Hematopoietic multipotent progenitor cell treated with erythropoietin and hydrocortisone succinate and interleukin-3 and kit ligand, for 4 days (in vitro differentiated cells): Measurements from ENCODE around the gene REXO1.

Experiments used
- DNase-seq: peaks from one replicate; pipeline ENCODE4 v3.0.0-alpha.2; 2015

REXO1 gene

DNA sequence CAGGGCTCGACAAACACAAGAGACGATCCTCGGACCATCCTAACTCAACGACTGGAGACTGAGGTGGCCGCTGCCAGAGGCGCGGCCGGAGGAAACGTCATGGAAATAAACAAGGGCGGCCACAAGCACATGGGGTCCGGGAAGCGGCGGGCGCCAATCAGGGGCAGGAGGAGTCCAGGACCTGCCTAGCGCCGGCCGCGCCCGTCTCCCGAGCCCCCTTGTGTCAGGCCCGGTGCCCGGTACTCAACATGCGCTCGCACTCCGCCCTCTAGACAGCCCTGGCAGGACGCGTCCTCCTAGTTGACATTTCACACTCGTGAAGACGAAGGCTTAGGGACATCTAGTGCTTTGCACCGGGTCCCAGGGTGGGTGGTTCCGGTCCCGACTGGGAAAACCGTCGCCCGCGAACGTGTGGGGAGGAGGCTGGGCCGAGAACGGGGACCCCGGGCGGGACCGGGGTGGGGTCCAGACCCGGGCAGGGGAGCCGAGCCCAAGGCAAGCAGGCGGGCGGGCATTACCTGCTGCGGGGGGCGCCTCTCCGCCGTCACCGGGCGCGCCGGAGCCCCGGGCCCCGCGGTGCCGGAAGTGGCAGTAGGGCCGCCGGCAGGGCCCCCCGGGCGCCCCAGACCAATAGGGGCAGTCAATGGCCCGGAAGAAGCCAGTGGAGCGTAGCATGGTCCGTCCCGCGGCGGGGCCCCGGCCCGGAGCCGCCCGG lies 442 bp downstream of the REXO1 start:
- DNase-seq = peak; percentile 84

DNA sequence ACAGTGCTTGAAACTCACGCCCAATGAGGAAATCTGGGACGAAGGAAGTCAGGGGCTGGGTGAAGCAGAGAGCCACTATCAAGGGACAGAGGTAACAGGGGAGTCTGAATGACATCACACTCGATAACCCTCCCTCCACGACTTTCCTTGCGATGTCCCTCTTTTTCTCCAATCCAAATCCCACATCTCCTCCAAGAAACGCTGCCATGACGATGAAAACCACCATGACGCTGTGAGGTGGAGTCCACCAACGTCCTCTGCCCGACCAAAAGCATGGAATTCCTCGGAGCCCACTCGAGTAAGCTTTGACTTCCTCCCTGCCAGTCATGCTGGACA lies 967 bp downstream of the REXO1 start:
- no peak for DNase-seq

DNA sequence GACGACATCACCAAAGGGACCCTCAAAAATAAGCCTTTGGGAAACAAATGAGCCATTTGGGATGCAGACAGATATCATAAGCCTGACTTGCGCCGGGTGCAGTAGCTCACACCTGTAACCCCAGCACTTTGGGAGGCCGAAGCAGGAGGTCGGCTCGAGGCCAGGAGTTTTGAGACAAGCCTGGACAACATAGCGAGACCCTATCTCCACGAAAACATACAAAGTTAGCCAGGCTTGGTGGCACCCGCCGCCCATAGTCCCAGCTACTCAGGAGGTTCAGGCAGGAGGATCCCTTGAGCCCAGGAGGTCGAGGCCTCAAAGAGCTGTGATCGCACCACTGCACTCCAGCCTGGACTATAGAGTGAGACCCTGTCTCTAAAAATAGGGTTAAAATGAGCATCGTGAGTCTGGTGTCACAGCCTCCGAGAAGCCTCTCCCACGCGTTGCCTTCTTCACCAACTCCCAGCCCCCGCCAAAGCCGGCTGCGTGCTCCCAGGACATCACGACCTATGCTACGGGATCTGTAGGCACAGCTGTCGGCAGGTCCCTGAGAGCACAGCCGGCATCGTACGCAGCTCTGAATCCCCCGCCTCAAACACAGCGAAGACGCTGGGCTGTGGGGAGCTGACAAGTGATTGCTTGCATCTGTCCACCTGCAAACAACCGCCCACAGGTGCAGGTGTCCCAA lies 1.6 kb downstream of the REXO1 start:
- no peak for DNase-seq

DNA sequence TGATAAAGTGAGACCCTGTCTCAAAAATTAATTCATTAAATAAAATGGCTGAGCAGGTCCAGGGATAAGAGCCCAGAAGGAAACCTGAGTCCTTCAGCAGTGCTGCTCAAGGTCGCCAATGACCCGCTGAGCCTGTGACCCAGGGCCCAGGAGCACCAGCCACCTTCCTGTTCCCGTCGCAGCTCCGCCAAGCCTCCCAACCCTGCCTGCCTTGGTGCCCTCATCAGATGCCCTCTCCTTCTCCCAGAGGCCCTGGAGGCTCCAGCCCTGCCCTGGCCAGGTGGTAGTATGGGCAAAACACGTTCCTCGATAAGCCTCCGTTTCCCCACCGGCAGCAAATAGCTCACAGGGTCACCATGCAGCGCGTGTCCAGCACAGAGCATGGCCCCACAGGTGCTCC lies 2.6 kb downstream of the REXO1 start:
- no peak for DNase-seq

DNA sequence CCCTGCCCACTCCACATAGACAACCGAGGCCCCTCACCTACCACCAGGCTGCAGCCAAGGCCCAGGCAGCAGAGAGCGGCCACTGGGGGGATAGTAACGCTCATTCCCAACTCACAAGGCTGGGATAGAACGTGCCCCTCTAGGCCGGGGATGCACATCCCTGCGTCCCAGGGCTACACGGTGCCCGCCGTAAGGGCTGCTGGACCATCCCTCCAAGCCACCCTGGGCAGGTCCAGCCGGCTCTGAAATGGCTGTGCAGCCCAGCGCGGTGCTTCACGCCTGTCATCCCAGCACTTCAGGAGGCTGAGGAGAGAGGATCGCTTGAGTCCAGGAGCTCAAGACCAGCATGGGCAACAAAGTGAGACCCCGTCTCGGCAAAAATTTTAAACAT lies 3.2 kb downstream of the REXO1 start:
- no peak for DNase-seq

DNA sequence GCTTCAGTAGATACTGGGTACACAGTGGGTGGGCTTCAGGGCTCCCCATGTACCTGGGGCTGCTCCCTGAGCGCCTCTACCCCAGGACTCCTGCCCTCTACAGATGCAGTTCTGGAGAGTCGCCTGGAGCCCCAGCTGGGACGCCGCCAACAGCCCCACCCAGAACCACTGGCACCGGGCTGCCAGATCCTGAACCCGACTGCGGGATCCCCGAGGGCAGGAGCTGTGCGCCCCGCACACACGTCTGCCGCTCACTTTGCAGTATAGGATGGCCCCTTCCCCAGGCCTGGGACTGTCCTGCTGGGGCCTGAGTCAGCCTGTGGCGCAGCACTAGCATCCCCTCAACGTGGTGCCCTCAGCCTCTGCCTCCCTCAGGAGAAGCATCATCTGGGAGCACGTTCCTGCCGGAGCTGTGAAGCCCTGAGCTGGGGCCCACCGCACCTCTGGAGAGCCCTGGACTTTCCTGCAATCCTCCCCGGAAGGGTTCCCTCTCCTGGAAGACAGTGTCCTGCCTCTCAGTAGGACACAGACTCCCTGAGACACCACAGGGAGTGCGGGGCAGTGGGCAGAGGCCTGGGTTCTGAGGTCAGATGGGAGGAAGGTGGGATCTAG lies 3.7 kb downstream of the REXO1 start:
- DNase-seq = no peak

DNA sequence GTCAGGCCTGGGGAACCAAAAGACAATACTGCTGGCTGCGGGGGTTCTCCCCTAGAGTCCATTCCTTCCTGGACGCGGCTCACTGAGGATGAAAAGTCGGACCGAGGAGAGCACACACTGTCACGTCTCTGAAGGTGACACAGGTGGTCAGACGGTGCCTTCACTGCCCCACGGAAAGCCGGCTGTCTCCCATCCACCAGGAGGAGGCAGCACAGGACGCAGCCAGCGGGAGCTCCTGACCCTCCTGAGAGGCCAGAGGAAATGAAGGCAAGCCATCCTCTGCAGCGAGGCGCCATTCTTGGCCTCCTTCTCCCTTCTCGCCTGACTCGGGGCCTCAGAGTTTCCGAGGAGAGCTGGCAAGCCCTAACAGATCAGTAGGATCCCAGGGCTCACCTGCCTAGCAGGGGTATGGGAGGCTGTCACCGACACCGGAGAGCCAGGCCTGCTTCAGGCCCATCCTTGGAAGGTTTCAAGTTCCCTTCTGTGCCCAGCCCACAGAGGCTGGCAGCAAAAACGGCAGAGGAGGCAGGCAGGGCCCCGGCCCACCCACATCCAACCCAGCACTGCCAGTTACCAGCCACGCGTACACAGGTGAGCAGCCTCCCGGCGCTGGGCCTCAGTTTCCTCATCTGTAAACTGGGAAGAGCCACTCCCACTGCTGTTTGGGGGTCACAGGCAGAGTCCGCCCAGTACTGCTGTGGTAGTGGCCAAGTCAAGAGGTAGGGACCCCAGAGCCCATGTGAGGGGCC lies 4.5 kb downstream of the REXO1 start:
- DNase-seq = no peak

DNA sequence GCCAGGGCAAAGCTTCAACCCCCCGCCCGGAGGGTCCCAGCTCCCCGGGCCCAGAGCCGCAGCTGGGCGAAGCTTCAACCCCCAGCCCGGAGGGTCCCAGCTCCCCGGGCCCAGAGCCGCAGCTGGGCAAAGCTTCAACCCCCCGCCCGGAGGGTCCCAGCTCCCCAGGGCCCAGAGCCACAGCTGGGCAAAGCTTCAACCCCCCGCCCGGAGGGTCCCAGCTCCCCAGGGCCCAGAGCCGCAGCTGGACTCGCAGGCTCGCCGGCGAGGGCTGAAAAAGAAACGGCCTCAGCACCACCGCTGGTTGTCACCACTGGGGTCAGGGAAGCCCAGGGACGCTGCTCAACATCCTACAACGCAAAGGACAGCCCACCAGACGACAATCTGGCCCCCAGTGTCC lies 5.2 kb downstream of the REXO1 start:
- DNase-seq = no peak

DNA sequence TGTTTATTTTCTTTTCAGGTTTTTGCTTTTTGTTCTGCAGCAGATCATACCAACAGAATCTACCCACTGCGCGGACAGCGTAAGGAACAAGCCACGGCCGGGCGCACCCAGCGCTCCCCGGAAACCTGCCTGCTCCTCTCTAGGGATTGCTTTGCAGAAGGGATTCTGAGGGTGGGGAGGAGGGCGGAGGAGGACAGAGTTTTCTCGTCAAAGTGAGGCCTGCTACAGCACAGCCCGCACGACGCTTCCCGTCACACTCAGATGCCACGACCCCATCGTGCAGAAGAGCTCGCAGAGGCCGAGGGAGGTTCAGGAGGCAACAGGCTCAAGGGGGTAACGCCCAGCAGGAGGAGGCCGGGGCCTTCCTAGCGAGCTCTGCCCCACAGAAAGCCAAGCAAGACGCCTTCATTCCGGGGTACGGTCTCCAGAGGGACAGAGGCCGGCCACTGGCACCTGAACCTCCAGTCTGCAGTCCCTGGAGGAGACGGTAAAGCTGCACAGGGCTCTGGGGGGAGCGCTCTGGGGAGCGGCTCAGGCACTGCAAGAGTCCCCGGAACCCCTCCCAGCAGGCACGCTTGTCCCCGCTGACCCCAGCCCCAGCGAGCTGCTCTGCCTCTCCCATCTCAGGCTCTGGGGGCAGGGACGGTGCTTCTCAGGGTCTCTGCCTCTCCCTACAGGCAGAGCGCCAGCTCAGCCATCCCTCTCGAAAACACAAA lies 6.9 kb downstream of the REXO1 start:
- no peak for DNase-seq

DNA sequence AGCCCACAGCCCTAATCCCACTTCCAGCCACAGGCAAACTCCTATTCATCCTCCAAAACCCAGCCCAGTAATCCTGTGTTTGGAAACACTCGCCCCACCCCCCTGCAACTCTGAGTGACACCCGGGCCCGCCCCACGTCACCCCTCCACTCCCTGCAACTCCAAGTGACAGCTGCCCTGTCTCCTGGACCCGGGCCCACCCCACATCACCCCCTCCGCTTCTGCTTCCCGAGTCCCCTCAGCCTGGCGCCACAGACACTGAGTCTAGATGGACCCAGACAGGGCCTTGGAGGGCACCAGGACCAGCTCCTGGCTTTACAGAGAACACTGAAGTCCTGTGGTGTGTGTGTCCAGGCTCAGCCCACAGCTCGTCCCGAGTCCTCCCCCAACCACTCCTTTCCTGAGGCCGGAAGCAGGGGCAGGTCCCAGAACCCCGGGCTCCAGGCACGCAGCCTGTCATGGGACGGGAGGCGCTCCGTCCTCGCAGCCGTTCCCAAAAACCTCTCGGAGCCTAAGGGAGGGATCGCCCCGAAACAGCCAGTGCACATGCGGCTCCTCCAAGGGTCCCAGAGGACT lies 7.7 kb downstream of the REXO1 start:
- DNase-seq = no peak

DNA sequence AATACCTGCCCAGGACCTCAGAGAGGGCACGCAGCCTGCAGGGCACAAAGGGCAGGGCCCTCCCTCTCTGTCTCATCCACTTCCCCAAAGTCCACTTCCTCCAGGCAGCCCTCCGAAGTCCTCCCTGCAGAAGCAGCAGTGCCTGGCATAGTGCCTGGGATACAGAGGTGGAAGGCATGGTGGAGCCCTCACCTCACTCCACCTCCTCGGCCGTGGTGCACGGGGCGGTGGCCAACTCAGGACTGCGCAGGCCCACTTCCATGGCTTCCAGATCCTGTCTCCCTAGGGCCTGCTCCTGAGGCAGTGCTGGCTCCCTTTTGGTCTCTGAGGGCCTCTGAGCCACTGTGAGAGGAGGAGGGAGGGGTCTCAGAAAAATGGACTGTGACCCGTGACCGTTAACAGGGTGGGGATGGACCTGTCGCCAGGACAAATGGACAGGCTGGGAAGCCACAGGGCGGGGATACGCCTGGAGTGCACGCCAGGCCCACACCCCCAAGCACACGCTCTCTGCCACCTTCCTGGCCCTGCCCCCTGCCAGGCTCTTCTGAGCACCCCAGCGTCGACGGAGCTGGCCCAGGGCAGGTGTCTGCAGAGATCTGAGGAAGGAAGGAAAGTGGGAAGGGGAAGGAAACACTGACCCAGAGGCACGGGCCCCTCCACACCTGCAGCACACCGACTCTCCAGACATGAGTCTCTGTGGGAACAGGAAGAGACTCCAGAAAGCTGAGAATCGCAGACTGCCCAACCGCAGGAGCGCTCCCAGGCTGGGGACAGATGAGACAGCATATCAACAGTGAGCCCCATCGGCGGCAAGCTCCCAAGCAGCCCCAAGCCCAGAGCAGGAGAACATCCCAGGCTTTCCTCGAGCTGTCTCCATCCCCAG lies 8.4 kb downstream of the REXO1 start:
- DNase-seq = no peak

DNA sequence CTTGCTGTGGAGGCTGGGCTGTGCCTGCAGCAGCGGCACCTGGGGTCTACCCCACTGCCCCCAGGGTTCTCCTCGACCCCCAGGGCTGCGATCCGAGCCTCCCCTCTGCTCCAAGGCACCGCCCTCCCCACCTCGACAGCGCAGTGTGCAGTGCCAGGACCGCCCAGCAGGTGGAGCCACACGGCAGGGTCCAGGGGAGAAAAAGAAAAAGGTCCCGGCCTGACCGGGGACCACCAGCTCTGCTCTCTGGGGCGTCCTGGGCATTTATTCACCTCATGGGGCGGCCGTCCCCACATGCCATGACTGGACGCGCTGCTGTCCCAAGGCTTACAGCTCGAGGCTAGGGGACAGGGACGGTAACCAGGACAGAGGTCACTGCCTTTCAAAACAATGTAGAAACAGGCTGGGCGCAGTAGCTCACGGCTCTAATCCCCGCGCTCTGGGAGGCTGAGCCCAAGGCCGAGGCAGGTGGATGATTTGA lies 10.6 kb downstream of the REXO1 start:
- peak; percentile 78 for DNase-seq

DNA sequence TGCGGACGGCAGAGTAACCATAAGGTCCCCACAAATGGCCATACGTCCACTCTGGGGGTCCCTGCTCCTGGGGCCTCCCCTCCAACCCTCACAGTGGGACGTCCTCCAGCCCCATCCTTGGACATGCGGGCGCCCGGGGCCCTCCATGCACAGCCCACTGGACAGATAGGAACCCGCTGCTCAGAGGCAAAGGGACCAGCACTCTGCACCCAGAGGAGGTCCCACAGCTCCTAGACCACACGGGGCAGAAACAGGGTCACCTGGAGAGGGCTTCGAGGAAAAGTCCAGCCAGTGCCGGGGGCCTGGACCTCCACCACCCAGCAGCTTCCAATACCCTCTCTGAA lies 11.1 kb downstream of the REXO1 start:
- no peak for DNase-seq

DNA sequence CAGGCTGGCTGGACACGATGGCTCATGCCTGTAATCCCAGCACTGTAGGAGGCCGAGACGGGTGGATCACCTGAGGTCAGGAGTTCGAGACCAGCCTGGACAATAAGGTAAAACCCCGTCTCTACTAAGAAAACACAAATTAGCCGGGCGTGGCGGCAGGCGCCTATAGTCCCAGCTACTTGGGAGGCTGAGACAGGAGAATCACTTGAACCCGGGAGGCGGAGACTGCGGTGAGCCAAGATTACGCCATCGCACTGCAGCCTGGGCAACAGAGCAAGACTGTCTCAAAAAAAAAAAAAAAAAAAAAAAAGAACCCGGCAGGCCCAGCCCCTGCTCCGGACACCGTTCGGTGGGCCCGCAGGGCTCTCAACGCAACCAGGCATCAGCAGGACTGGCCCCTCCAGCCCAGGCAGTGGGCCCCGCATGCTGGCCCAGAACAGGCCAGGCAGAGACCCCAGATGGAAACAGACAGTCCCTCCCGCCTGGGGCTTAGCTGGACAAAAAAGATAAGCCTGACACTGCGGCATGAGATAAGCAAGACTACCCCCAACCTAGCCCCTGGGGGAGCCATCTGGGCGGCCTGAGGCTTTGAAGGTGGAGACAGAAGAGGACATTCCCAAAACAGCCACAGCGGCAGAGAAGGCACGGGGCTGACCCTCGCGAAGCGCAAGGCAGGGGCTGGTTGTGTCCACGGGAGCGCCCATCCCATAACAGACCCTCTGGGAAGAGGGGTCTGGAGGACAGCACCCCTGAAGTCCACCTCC lies 11.6 kb downstream of the REXO1 start:
- peak; percentile 92 for DNase-seq

DNA sequence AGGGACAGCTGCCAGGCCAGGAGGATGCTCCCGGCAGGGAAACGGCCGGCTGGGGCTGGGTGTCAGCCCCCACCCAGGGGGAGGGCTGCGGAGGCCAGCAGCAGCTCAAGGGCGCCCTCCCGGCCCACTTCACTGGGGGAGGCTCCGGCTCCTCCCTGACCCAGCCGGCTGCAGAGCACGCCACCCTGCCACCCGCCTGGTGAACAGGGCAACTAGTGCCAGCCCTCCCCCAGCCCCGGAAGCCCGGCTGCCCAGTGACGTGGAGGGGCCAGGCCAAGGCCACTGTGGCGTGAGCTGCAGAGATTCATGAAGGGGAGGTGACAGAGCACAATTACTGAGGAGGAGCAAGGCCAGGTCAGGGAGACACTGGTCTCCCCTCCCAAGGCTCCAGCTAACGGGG lies 14.7 kb downstream of the REXO1 start:
- DNase-seq = no peak

DNA sequence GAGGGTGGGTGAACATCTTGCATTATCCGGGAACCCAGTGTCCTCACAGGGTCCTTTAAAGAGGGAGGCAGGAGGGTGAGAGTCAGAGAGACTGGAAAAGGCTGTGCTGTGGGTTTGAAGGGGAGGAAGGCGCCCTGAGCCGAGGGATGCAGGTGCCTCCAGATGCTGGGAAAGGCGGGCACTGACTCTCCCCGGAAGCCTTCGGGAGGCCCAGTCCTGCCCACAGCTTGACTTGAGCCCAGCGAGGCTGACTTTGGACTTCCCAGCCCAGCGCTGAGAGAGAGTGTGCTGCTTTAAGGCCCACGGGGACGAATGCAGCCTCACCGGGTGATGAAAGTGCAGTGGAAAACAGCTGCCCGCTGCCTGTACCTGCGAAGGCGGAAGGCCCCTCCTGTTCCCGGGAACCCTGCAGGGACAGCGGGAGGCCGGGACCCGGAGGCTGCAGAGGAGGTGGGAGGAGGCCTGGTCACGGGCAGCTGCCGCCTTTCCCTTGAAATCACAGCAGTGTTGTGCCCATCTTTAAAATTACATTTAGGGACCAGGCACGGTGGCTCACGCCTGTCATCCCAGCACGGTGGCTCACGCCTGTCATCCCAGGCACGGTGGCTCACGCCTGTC lies 16.1 kb downstream of the REXO1 start:
- DNase-seq = no peak

DNA sequence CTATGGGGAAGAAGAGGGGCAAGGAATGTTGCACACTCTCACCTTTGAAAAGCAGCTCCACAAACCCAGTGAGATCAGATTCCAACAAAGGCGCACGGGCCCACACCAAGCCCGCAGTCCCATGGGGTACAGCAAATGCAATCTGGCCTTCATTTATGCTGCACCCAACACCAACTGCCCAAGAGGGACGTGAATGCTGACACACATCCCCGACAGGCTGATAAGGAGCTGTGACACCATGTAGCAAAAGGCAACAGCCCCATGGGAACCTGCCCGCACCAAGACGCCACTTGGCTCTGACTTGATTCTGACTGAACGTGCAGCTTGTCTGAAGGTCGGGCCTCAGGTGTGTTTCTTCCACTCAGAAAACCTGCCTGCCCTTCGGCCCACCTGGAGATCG lies 17.3 kb downstream of the REXO1 start:
- DNase-seq = no peak

DNA sequence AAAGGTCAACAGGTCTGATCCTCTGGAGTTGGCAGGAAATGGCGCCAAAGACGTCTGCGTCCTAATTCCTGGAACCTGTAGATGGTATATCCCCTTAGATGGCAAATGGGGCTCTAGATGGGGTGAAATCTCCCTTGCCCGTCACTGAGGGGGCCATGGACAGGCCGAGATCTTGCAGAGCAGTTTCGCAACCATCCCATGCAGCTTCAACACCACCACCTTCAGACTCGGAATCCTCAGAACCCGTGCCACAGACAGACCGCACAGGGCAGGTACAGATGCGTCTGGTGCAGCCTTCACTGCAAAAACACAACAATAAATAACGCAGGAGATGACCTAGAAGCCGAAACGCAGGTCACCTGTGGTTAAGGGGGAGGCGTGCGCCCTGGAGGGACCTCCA lies 17.7 kb downstream of the REXO1 start:
- DNase-seq = no peak

DNA sequence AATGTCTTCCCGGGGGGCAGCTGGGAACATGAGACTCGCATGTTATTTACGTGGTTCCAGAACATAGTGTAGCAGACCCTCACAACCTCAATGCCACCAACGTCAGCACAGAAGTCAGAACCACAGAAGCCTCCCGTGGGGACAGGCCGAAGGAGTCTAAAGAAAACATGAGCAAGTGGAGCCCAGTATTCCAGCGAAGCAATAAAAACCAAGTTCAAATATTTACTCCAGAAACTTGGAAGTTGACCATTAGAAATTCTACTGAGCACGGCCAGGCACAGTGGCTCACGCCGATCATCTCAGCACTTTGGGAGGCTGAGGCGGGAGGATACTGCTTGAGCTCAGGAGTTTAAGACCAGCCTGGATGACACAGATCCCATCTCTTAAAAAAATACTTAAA lies 18.3 kb downstream of the REXO1 start:
- no peak for DNase-seq
